ENCODE measurements around the gene MMEL1.

DNA sequence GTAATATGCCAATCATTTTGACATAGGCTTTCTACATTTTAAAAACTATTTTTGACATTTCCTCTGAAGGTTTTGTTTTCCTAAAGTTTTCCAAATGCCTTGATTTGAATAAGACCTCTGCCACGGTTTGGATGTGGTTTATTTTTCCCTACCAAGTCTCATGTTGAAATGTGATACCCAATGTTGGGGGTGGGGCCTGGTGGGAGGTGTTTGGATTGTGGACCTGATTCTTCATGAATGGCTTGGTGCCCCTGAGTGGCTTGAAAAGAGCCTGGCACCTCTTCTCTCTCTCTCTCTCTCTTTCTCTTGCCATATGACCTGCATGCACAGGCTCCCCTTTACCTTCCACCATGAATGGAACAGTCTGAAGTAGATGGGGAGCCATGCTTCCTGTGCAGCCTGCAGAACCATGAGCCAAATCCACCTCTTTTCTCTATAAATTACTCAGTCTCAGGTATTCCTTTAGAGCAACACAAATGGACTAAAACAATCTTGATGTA is 14.8 kb downstream of the MMEL1 start:
- no peak for TF ChIP-seq ZFX (IDR thresholded peaks at IDR 0.05)
- TF ChIP-seq, protein P1, sequence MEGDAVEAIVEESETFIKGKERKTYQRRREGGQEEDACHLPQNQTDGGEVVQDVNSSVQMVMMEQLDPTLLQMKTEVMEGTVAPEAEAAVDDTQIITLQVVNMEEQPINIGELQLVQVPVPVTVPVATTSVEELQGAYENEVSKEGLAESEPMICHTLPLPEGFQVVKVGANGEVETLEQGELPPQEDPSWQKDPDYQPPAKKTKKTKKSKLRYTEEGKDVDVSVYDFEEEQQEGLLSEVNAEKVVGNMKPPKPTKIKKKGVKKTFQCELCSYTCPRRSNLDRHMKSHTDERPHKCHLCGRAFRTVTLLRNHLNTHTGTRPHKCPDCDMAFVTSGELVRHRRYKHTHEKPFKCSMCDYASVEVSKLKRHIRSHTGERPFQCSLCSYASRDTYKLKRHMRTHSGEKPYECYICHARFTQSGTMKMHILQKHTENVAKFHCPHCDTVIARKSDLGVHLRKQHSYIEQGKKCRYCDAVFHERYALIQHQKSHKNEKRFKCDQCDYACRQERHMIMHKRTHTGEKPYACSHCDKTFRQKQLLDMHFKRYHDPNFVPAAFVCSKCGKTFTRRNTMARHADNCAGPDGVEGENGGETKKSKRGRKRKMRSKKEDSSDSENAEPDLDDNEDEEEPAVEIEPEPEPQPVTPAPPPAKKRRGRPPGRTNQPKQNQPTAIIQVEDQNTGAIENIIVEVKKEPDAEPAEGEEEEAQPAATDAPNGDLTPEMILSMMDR (conservative IDR thresholded peaks at IDR 0.05): no peak

Data from C4-2B (cell line).